HepG2 (cell line): ENCODE results near the gene LDLRAD4. TPM values are rescaled to one million over a fixed set of nuclear protein-coding genes. Genes with fewer than 3 reads are reported as not detected.

ENCODE experiments used
- ATAC-seq: fragments of 200-7000 bp; cut with Tn5 transposase; 3 replicates; pipeline ENCODE4 v1.9.1; 2020; ENCODE audit warnings: mild to moderate bottlenecking, moderate library complexity
- BruUV-seq: library from RNA; stranded (reverse); fragments of 400-500 nt; replicated peaks from 2 replicates; lab custom pipeline; 2021; lab: Mats Ljungman, UMichigan
- CTCF ChIA-PET: fragments of 300-600 bp; formaldehyde crosslinking; extraction: SDS; loops from one replicate; lab custom pipeline; 2021; ENCODE audit warnings: low total read pairs, inconsistent platforms, low intra/inter-chr PET ratio; lab: Yijun Ruan, JAX
- POLR2A ChIA-PET: fragments of 350-600 bp; sonication (Branson Sonifier 250); formaldehyde crosslinking; loops from one replicate; lab custom pipeline; 2020; ENCODE audit warnings: antibody characterized with exemption, inconsistent platforms; lab: Yijun Ruan, JAX
- DNase-seq: peaks from one replicate; pipeline ENCODE4 v3.0.0-alpha.2; 2015; ENCODE audit warnings: low spot score
- FAIRE-seq: peaks from 3 replicates; lab custom pipeline; 2011; peaks lifted over from hg19 to GRCh38; lab: Jason Lieb, UNC
- H2AFZ ChIP-seq: one replicate; pipeline ENCODE4 v1.6.1; 2011; ENCODE audit warnings: low read length, inconsistent platforms
- H3K27ac ChIP-seq: fragments of 300-600 bp; 3 replicates; pipeline ENCODE4 v1.8.0; 2011; ENCODE audit warnings: mixed run types, mild to moderate bottlenecking, mixed read lengths, low read length, inconsistent platforms; ENCODE audit not compliant: insufficient read depth; ENCODE audit errors: extremely low read length
- H3K27me3 ChIP-seq, 2 experiments: fragments of 200-600 bp in 1 of 2; 2 replicates in 1 of 2; 3 replicates in 1 of 2; pipeline versions ENCODE4 v1.6.0 to v1.8.0; 2011; ENCODE audit warnings: low read length in 2 of 2, mild to moderate bottlenecking in 2 of 2, moderate library complexity in 2 of 2, inconsistent platforms in 1 of 2; ENCODE audit not compliant: insufficient read depth in 2 of 2, control insufficient read depth in 1 of 2
- H3K36me3 ChIP-seq, 2 experiments: fragments of 200-600 bp in 1 of 2; replicated peaks in 1 of 2; 2 replicates in 1 of 2; 3 replicates in 1 of 2; pipeline versions ENCODE4 v1.5.1 to v1.8.0; 2011; ENCODE audit warnings: low read length in 2 of 2, inconsistent platforms in 1 of 2; ENCODE audit not compliant: insufficient read depth in 2 of 2, control insufficient read depth in 1 of 2
- H3K4me1 ChIP-seq: 2 replicates; pipeline ENCODE4 v1.5.1; 2012; ENCODE audit warnings: low read length, inconsistent platforms; ENCODE audit not compliant: insufficient read depth
- H3K4me2 ChIP-seq: 2 replicates; pipeline ENCODE4 v1.6.0; 2011; ENCODE audit warnings: low read depth, low read length, inconsistent platforms
- H3K4me3 ChIP-seq, 3 experiments: fragments of 200-600 bp in 1 of 3; sonication (generic), shearing (Covaris generic) in 1 of 3; replicated peaks in 1 of 3; 2 replicates each; pipeline ENCODE4 v1.5.1; 2011 to 2016; ENCODE audit warnings: low read length in 3 of 3, inconsistent platforms in 2 of 3, low read depth in 2 of 3, mild to moderate bottlenecking in 2 of 3, control low read depth in 1 of 3, mixed read lengths in 1 of 3; ENCODE audit not compliant: insufficient read depth in 1 of 3
- H3K79me2 ChIP-seq: one replicate; pipeline ENCODE4 v1.6.1; 2011; ENCODE audit warnings: low read length, inconsistent platforms; ENCODE audit not compliant: insufficient read depth
- H3K9ac ChIP-seq: 2 replicates; pipeline ENCODE4 v1.6.0; 2011; ENCODE audit warnings: mild to moderate bottlenecking, low read depth, low read length, inconsistent platforms; ENCODE audit not compliant: insufficient read depth
- H3K9me3 ChIP-seq: 2 replicates; pipeline ENCODE4 v1.5.1; 2012; ENCODE audit warnings: mild to moderate bottlenecking, low read length
- H4K20me1 ChIP-seq: 2 replicates; pipeline ENCODE4 v1.6.0; 2011; ENCODE audit warnings: inconsistent platforms, mild to moderate bottlenecking, low read length, moderate library complexity; ENCODE audit not compliant: insufficient read depth
- ATF1 ChIP-seq: IDR thresholded peaks from 2 replicates; pipeline ENCODE4 v1.6.1; 2016; ENCODE audit warnings: mild to moderate bottlenecking, control low read depth
- ZBTB40 ChIP-seq, 2 experiments: fragments of 450-650 bp in 1 of 2; sonication (generic) in 1 of 2; formaldehyde crosslinking in 1 of 2; IDR thresholded peaks; 2 replicates each; pipeline versions ENCODE4 v1.6.1 to v1.8.0; 2016 to 2022; ENCODE audit warnings: antibody characterized with exemption in 1 of 2, mild to moderate bottlenecking in 1 of 2, missing genetic modification reagents in 1 of 2
- WGBS: methylation state at CpG from one replicate; pipeline ENCODE4 v1.1.6; 2017; ENCODE audit warnings: low lambda C conversion rate; 5-methylcytosine and 5-hydroxymethylcytosine counted together
- in situ Hi-C: cut with HindIII; loops from 2 replicates; pipeline ENCODE4 v1.10.0; 2017; ENCODE audit warnings: low pct_unique_long_range_greater_than_20kb; ENCODE audit not compliant: extremely low pct_ligation_motif_present
- intact Hi-C: fragments of 100-400 bp; cut with micrococcal nuclease; formaldehyde crosslinking; loops from one replicate; pipeline ENCODE4 v1.10.0; 2022; ENCODE audit not compliant: unreplicated experiment
- polyA plus RNA-seq, 8 experiments: library from polyadenylated mRNA; depleted of rRNA in 3 of 8; stranded (reverse) in 7 of 8; unstranded in 1 of 8; fragments of >200 nt; fragmentation: Illumina TruSeq in 4 of 8; extraction: Trizol in 4 of 8; gene quantifications; 2 replicates each; pipeline versions ENCODE4 v1.2.1 to v1.2.3, GENCODE V29; 2011 to 2016; ENCODE audit warnings: low read depth in 4 of 8, missing spikeins in 1 of 8, mixed read lengths in 1 of 8; ENCODE audit not compliant: insufficient read depth in 1 of 8
- total RNA-seq, 5 experiments: library from RNA; depleted of rRNA; stranded (reverse); fragments of >200 nt; fragmentation: Illumina TruSeq; extraction: Trizol; gene quantifications; 2 replicates each; pipeline ENCODE4 v1.2.3, GENCODE V29; 2016; ENCODE audit warnings: low read depth in 1 of 5

LDLRAD4 gene
- total and polyA plus RNA-seq, 2 of the 13 experiments (the other 11 are each of a cell fraction or from before 2014, with no cell fraction given) = 13.6 to 20.9 TPM

- Histone ChIP-seq H3K9ac (no peak overlapping the region), H3K4me3 (no peak overlapping the region), H3K27ac (no peak overlapping the region), H3K4me1 (peaks cover 32% of the 10 kb centered on the region), H3K79me2 (peaks cover 3% of the 10 kb centered on the region), H3K27me3 (no peaks in the 10 kb centered on the region), H4K20me1 (0 out of 2 replicates have a peak, but pooled peaks cover 4% of the 10 kb centered on the region), H2AFZ (no peak overlapping the region), H3K36me3 (no peaks in the 10 kb centered on the region), H3K4me2 (no peak overlapping the region), H3K9me3 (no peaks in the 10 kb centered on the region)
- DNase-seq (no peak), ATAC-seq (no peak), FAIRE-seq (no peak)
- ChIA-PET POLR2A (no interaction called here), CTCF (no interaction called here)
- intact Hi-C loops = no loop called here
- no TSS peak for BruUV-seq
- in situ Hi-C loops = no loop called here
- no peak for TF ChIP-seq ATF1
- no peak for TF ChIP-seq ZBTB40 (IDR thresholded peaks at IDR 0.05)
- TF ChIP-seq ZBTB40 (CRISPR knock-in tag; IDR thresholded peaks at IDR 0.05) = no peak
- WGBS = 92% methylated on average over 9 of the region's 9 CpGs
Measured at GRCh38 chr18:13268158-13269012, 49.8 kb downstream of the LDLRAD4 start.
